ENCODE results near the gene ZNF845.
A peak's percentile ranks its signal among the peaks of the same experiment; 100 is the strongest.
"Not testable (repeated sequence)": the region's sequence is repeated elsewhere in the genome, so short reads cannot be mapped to it uniquely, and the experiment has no call there.

ZNF845 gene

GRCh38 chr19:53388168-53388567, 54.6 kb downstream of the ZNF845 start:
- DNase-seq, result no peak

GRCh38 chr19:53388904-53389303, 55.4 kb downstream of the ZNF845 start:
- DNase-seq, result no peak

DNA sequence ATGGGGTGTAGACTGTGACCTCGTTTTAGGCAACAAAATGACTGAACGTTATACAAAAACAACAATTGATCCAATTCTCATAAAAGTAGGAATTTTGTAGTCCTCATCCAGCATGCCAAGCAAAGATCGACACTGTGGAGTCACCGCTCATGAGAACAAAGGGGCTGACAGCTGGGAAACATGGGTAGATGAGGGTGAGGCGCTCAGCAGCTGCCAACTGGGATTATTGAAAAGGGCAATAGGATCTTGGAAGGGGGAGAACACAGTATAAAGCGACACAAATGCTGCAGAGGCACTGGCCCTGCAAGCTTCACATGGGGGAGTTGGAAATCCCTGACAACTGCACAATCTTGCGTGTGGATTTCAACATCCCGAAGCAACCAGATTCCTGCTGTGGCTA, 56.0 kb downstream of the ZNF845 start:
- no peak for DNase-seq

DNA sequence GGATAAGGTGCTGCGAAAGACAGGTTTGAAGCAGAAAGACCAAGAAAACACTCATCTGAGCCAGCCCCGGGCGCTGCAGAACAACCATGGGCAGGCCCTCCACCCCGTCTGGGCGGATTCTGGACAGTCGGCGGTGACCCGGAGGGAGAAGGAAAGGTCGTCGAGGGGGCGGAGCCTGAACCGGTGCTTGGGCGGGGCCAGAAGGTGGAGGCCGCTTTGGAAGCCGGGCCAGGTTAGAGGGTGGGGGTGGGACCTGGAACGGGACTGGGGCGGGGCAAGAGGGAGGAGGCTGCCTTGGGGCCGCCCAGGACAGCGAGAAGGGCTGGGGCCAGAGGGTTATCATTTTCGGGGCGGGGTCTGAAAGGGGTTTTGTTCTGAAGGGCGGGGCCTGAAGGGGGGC, 56.4 kb downstream of the ZNF845 start:
- DNase-seq, result no peak

- DNase-seq, result no peak
These were observed 61.0 kb downstream of the ZNF845 start for GRCh38 chr19:53394522-53394973.

DNA sequence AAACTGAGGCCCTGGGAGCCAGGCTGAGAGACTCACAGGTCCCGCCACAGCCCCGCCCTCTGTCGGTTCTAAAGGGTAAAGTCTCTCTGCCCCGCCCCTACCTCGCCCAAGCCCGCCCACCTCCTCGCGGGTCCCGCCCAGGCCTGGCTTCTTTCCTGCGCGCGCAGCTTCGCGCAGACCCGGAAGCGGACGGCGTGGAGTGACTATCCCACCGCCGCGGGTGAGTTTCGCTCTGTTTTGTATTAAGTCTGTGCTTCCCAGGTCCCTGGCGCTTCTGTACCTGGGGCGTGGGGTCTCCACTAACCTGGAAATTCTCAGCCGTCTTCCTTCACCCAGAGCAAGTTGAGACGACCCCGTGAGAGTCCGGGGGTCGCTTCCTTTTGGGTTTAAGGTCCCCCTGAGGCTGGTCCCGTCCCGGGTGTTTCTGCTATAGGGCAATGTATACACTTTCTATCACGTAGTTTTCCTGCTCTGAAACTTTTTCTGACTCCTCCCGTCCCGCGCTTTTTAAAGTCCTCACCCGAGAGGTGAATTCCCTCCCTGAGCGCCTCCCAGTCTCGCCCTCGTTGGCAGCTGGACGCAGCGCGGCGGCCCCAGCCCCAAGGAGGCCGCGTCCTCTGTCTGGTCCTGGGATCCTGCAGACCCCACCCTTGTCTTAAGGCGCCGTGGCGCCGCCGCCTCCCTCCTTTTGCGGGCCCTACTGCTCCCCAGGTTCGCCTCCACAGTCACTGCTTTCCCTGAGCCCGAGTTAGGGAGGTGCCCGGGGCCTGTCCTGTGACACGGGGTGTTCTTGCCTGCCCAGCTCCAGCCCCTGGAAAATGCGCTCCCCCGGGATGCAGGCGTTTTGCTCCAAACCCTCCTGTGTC, 61.7 kb downstream of the ZNF845 start, which contains the start of gene ZNF765:
TSS of gene ZNF765 (plus strand) at position 176 of the 866 bp plus-strand sequence. CDS start 2,867 bp downstream, outside the sequence.
- DNase-seq, result peak; percentile 99

DNA sequence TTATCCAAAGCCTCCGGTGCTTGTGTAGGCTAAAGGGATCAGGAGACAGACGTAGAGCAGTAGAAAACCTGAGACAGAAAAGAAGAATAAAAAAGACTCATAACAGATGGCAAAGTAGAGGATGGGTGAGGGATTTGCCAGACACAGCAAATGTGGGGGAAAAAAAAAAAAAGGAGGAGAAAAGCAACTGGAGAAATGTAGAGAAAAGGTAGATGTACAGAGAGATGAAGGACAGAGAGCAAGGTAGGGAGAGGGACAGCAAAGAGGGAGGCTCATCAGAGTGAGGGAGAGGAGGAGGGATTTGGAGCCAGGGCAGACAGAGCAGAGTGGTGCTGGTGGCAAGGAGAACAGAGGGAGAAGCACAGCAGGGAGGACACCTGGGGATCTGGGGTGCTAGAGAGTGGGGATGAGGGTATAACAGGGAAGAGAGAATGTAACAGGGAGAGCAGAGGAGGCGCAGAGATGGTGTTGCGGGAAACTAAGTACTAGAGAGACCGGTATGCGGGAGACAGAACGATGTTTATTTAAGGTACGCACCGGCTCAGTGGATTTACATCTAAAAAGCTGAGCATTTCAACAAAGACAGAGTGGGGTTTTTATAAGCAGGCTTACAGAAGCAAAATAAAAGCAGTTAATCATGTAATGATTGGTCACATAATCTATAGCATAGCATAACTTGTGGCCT, 62.4 kb downstream of the ZNF845 start:
- DNase-seq, result not testable (repeated sequence)

DNA sequence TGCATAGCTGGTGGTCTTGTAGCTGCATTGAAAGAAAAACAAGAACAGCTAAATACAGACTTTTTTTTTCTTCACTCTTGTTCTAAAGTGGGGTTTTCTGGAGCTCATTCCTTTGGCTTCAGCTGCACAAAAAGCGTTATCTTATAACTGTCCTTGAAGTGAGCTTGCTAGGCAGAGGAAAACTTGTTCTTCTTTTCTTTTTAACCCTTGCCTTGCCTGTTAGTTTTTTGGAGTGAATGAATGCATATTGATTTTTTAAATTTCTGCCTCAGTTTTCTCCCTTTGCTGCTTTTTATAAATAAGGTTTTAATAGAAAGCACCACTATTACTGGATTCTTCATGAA, 62.9 kb downstream of the ZNF845 start:
- DNase-seq, result no peak

- not testable (repeated sequence) for DNase-seq
These were observed 64.4 kb downstream of the ZNF845 start for GRCh38 chr19:53397918-53398317.

Data from activated T-cell treated with anti-CD3 and anti-CD28 coated beads, Interleukin-2, amount 50 U/mL, for 1 hour (primary cell).